GM19463 (cell line): Measurements from ENCODE around the gene TRAF3IP1.
"Not testable (repeated sequence)": the region's sequence is repeated elsewhere in the genome, so short reads cannot be mapped to it uniquely, and the experiment has no call there.

Source experiments
- ATAC-seq: cut with Tn5 transposase; IDR thresholded peaks from one replicate; pipeline ENCODE4 v1.9.1; 2021; ENCODE audit warnings: mild to moderate bottlenecking, moderate library complexity; ENCODE audit not compliant: unreplicated experiment

The TRAF3IP1 gene

GRCh38 chr2:238305965-238306671, 14.2 kb upstream of the TRAF3IP1 start:
- no peak for ATAC-seq

- no peak for ATAC-seq
These were observed 13.7 kb upstream of the TRAF3IP1 start for GRCh38 chr2:238306672-238306998.

GRCh38 chr2:238308177-238308576, 12.1 kb upstream of the TRAF3IP1 start:
- no peak for ATAC-seq

- not testable (repeated sequence) for ATAC-seq
These were observed 9.6 kb upstream of the TRAF3IP1 start for GRCh38 chr2:238310721-238311120.

- no peak for ATAC-seq
These were observed 6.9 kb upstream of the TRAF3IP1 start for GRCh38 chr2:238313289-238313990.

GRCh38 chr2:238313991-238314350, 6.3 kb upstream of the TRAF3IP1 start:
- no peak for ATAC-seq

- no peak for ATAC-seq
These were observed 5.7 kb upstream of the TRAF3IP1 start for GRCh38 chr2:238314576-238314975.

GRCh38 chr2:238315031-238315595, 5.2 kb upstream of the TRAF3IP1 start:
- no peak for ATAC-seq

- ATAC-seq, result peak; percentile 7
These were observed 447 bp downstream of the TRAF3IP1 start for GRCh38 chr2:238320648-238321281.

GRCh38 chr2:238321467-238321866, 1.1 kb downstream of the TRAF3IP1 start:
- no peak for ATAC-seq

- no peak for ATAC-seq
These were observed 1.7 kb downstream of the TRAF3IP1 start for GRCh38 chr2:238322001-238322411.

GRCh38 chr2:238324248-238324647, 3.9 kb downstream of the TRAF3IP1 start:
- ATAC-seq, result not testable (repeated sequence)

GRCh38 chr2:238325694-238326093, 5.4 kb downstream of the TRAF3IP1 start:
- ATAC-seq, result no peak

- no peak for ATAC-seq
These were observed 6.6 kb downstream of the TRAF3IP1 start for GRCh38 chr2:238326801-238327365.

- no peak for ATAC-seq
These were observed 7.4 kb downstream of the TRAF3IP1 start for GRCh38 chr2:238327751-238328150.

GRCh38 chr2:238330391-238330790, 10.1 kb downstream of the TRAF3IP1 start:
- ATAC-seq, result no peak

- no peak for ATAC-seq
These were observed 11.6 kb downstream of the TRAF3IP1 start for GRCh38 chr2:238331916-238332315.

- no peak for ATAC-seq
These were observed 14.6 kb downstream of the TRAF3IP1 start for GRCh38 chr2:238334885-238335284.

GRCh38 chr2:238335591-238335990, 15.3 kb downstream of the TRAF3IP1 start:
- ATAC-seq, result not testable (repeated sequence)

- no peak for ATAC-seq
These were observed 15.8 kb downstream of the TRAF3IP1 start for GRCh38 chr2:238336151-238336550.

- no peak for ATAC-seq
These were observed 16.6 kb downstream of the TRAF3IP1 start for GRCh38 chr2:238336793-238337444.
